ENCODE results near the gene CTBS.

GRCh38 chr1:84598418-84598817 lies 24.2 kb upstream of the CTBS start:
- TF ChIP-seq GABPB1 (CRISPR knock-in tag; IDR thresholded peaks at IDR 0.05) (no peak), GABPA (IDR thresholded peaks at IDR 0.05; ENCODE audit: low read depth, low read length) (no peak), GABPA (CRISPR knock-in tag; IDR thresholded peaks at IDR 0.05; ENCODE audit: low read depth) (no peak), TFE3 (CRISPR knock-in tag; IDR thresholded peaks at IDR 0.05) (no peak), ZSCAN30 (CRISPR knock-in tag; IDR thresholded peaks at IDR 0.05) (no peak), U2AF2 (IDR thresholded peaks at IDR 0.05; ENCODE audit: low read depth, low read length) (no peak), ARNTL (CRISPR knock-in tag; IDR thresholded peaks at IDR 0.05) (no peak), BCLAF1 (IDR thresholded peaks at IDR 0.05) (no peak), ZC3H13 (CRISPR knock-in tag; IDR thresholded peaks at IDR 0.05) (no peak), REPIN1 (CRISPR knock-in tag; IDR thresholded peaks at IDR 0.05; ENCODE audit: borderline replicate concordance, low read depth) (no peak), E2F2 (CRISPR knock-in tag; IDR thresholded peaks at IDR 0.05; ENCODE audit: borderline replicate concordance) (no peak)

All from HepG2 (cell line).